Measurements from ENCODE around the gene CEP170B. TPM values are rescaled to one million over a fixed set of nuclear protein-coding genes. Genes with fewer than 3 reads are reported as not detected.

Gene CEP170B
- total and polyA plus RNA-seq, 2 of the 8 experiments (the other 6 are each of a cell fraction or from before 2014, with no cell fraction given): 9.1 to 33.8 TPM

DNA sequence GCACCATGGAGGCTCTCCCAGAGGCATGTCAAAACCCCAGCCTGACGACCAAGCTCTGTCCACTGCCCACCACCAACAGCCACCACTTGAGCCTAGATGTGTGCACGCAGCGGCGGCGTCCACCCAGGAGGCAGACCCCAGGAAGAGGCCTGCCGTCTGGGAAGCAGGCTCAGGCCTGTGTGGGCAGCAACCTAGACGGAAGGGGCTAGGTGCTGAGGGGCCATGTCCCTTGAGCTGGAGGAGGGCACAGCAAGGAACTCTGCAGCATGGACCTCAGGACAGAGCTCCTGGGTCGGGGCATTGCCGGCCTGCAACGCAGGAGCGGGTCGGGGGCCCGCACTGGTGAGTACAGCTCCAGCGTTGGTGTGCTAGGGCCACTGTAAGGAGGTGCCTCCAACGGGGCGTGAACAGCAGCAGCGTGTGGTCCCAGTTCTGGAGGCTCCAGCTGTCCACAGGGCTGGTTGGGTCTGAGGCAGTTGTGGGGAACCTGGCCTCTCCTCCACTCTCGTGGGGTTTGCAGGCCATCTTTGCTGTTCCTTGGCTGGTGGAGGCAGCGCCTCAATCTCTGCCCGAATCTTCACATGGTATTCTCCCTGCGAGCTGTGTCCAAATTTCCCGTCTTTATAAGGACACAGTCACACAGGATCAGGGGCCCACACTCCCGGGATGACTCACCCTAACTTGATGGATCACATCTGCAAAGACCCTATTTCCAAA is 43.7 kb upstream of the CEP170B start:
- FAIRE-seq: no peak
- no peak for DNase-seq (ENCODE audit: low read depth in 1 of 2, low spot score in 2 of 2)
- TF ChIP-seq, protein P1, sequence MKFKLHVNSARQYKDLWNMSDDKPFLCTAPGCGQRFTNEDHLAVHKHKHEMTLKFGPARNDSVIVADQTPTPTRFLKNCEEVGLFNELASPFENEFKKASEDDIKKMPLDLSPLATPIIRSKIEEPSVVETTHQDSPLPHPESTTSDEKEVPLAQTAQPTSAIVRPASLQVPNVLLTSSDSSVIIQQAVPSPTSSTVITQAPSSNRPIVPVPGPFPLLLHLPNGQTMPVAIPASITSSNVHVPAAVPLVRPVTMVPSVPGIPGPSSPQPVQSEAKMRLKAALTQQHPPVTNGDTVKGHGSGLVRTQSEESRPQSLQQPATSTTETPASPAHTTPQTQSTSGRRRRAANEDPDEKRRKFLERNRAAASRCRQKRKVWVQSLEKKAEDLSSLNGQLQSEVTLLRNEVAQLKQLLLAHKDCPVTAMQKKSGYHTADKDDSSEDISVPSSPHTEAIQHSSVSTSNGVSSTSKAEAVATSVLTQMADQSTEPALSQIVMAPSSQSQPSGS (IDR thresholded peaks at IDR 0.05; ENCODE audit: low read length): no peak
- TF ChIP-seq SIN3A (conservative IDR thresholded peaks at IDR 0.05 in 1 of 2, IDR thresholded peaks at IDR 0.05 in 1 of 2; ENCODE audit: low read depth in 1 of 2, low read length in 2 of 2): no peak
- TF ChIP-seq ZNF274 (IDR thresholded peaks at IDR 0.05; ENCODE audit: borderline replicate concordance, extremely low read depth, low read length): no peak

More for the DNA sequence above, 43.7 kb upstream of the CEP170B start:
- ChIA-PET CTCF (ENCODE audit: partially characterized antibody) (interaction anchor here (0.6 to 3.5 kb wide), 26 partner anchors 9 to 653 kb away, joined by 3 to 37 read pairs (median 5); partner anchors contain the start of genes ADSS1 and ZBTB42), POLR2A (ENCODE audit: partially characterized antibody) (interaction anchor here (0.6 to 1.7 kb wide), 6 partner anchors 22 to 62 kb away, joined by 3 to 5 read pairs (median 3); no protein-coding TSS in a partner anchor)
- H2BK20ac ChIP-seq (ENCODE audit: low read length): no peak overlapping the region
- H4K20me1 ChIP-seq (replicated peaks in 1 of 2; ENCODE audit: control insufficient read depth in 1 of 2, insufficient read depth in 2 of 2, low read length in 2 of 2): peaks cover 0 to 10% of the 10 kb centered on the region in 2 experiments
- H2AK5ac ChIP-seq (ENCODE audit: low read depth, low read length): peak overlapping the region; percentile 53; the same call in 1 of the 2 replicates
- no peak overlapping the region for H3K56ac ChIP-seq (replicated peaks; ENCODE audit: insufficient read length, low read depth, low read length)
- no peak overlapping the region for H3K14ac ChIP-seq (ENCODE audit: insufficient read length)
- no peak overlapping the region for H3K27ac ChIP-seq (ENCODE audit: low read depth, low read length)
- H3K4ac ChIP-seq (replicated peaks; ENCODE audit: insufficient read length, low read depth, low read length): no peak overlapping the region
- H4K8ac ChIP-seq (ENCODE audit: extremely low read depth, insufficient read depth, low read length): no peak overlapping the region
- no peak overlapping the region for H4K5ac ChIP-seq (ENCODE audit: insufficient read length, low read depth, low read length)
- H2BK15ac ChIP-seq (ENCODE audit: low read length): no peak overlapping the region
- H3K79me1 ChIP-seq (ENCODE audit: low read depth, low read length): no peaks in the 10 kb centered on the region
- peaks cover 0 to 5% (median under 1%) of the 10 kb centered on the region in 4 experiments; a peak in 3 of 7 replicates for H3K4me1 ChIP-seq (replicated peaks in 1 of 4; ENCODE audit: control insufficient read depth in 3 of 4, insufficient read depth in 4 of 4, low read length in 3 of 4)
- no peaks in the 10 kb centered on the region for H3K79me2 ChIP-seq (ENCODE audit: control insufficient read depth in 1 of 2, insufficient read depth in 2 of 2, low read length in 2 of 2)
- H2BK5ac ChIP-seq (ENCODE audit: low read depth, low read length): peak overlapping the region; percentile 44; the same call in 1 of the 2 replicates
- H3K4me3 ChIP-seq (ENCODE audit: extremely low read depth in 1 of 4, insufficient read depth in 2 of 4, low read depth in 3 of 4, low read length in 4 of 4): no peak overlapping the region
- no peak overlapping the region for H2BK120ac ChIP-seq (replicated peaks; ENCODE audit: low read depth, low read length)
- no peak overlapping the region for H2AFZ ChIP-seq (ENCODE audit: low read length)
- H3K4me2 ChIP-seq (ENCODE audit: insufficient read depth in 1 of 2, low read depth in 2 of 2, low read length in 2 of 2): no peak overlapping the region
- H3K18ac ChIP-seq (ENCODE audit: extremely low read depth, low read length): no peak overlapping the region
- 93% methylated on average over 23 of the region's 23 CpGs; no CpG with 5 or more reads in 1 of the 2 experiments for WGBS, 2 experiments (ENCODE audit: extremely low coverage in 1 of 2, insufficient coverage in 1 of 2, insufficient read length in 1 of 2, insufficient replicate concordance in 2 of 2, low coverage in 1 of 2, low lambda C conversion rate in 2 of 2, missing lambda C conversion rate in 1 of 2)
- peak overlapping the region; percentile 80; the same call in 1 of the 2 replicates for H2BK12ac ChIP-seq (ENCODE audit: low read depth, low read length)
- peaks cover 16% of the 10 kb centered on the region; the same call in 1 of the 2 replicates for H3K23me2 ChIP-seq (ENCODE audit: low read depth, low read length)
- H3K36me3 ChIP-seq (ENCODE audit: control insufficient read depth in 2 of 4, insufficient read depth in 4 of 4, low read length in 3 of 4): peaks cover 0 to 4% (median 0%) of the 10 kb centered on the region in 4 experiments; a peak in 1 of 8 replicates
- no peaks in the 10 kb centered on the region for H3K9me3 ChIP-seq (ENCODE audit: insufficient read depth in 2 of 2, low read depth in 1 of 2, low read length in 1 of 2)
- no peak overlapping the region for H4K91ac ChIP-seq (replicated peaks; ENCODE audit: insufficient read length, low read length)
- H3K27me3 ChIP-seq (replicated peaks in 1 of 4; ENCODE audit: control insufficient read depth in 3 of 4, extremely low read depth in 1 of 4, insufficient read depth in 3 of 4, low read length in 3 of 4): peaks cover 0 to 23% (median 13%) of the 10 kb centered on the region in 4 experiments; a peak in 6 of 7 replicates
- no peak overlapping the region for H3K9ac ChIP-seq (replicated peaks in 1 of 4; ENCODE audit: extremely low read depth in 1 of 4, low read depth in 3 of 4, low read length in 3 of 4)
- no peak overlapping the region for H3K23ac ChIP-seq (ENCODE audit: insufficient read length)

Measured in H1 (cell line).